ENCODE data around the gene NECTIN1. TPM values are rescaled to one million over a fixed set of nuclear protein-coding genes. Genes with fewer than 3 reads are reported as not detected.
A peak's percentile ranks its signal among the peaks of the same experiment; 100 is the strongest.

The NECTIN1 gene
- total and polyA plus RNA-seq, 2 donors (not counting 3 experiments of a cell fraction or from before 2014, with no cell fraction given): 10.8 to 23.6 TPM

GRCh38 chr11:119727523-119728151 lies 1.4 kb downstream of the NECTIN1 start:
- Histone ChIP-seq H3K9ac (replicated peaks; ENCODE audit: extremely low read depth, insufficient read depth, low read length) (peak overlapping the region; percentile 3), H3K4me1 (ENCODE audit: control insufficient read depth, extremely low read depth, insufficient read depth, low read length) (peaks cover 35% of the 10 kb centered on the region), H3K9me1 (replicated peaks; ENCODE audit: control insufficient read depth, extremely low read depth, insufficient read depth, low read length) (no peaks in the 10 kb centered on the region), H4K20me1 (replicated peaks; ENCODE audit: control insufficient read depth, extremely low read depth, insufficient read depth, low read length) (no peaks in the 10 kb centered on the region), H3K4me3 (replicated peaks in 1 of 3; ENCODE audit: insufficient read depth in 1 of 3, low read depth in 1 of 3, low read length in 3 of 3) (peak overlapping the region; percentile 53 to 68 (median 65)), H3K79me2 (ENCODE audit: control insufficient read depth, insufficient read depth, low read length) (peaks cover 2% of the 10 kb centered on the region), H3K36me3 (ENCODE audit: control insufficient read depth in 2 of 2, extremely low read depth in 1 of 2, insufficient read depth in 2 of 2, low read length in 2 of 2) (no peaks in the 10 kb centered on the region), H2AFZ (ENCODE audit: low read depth, low read length) (peak overlapping the region; percentile 10), H3K9me3 (replicated peaks; ENCODE audit: control insufficient read depth, insufficient read depth, low read length) (no peaks in the 10 kb centered on the region), H3K27ac (ENCODE audit: insufficient read depth, low read depth, low read length) (no peak overlapping the region), H3K27me3 (ENCODE audit: control insufficient read depth in 2 of 2, insufficient read depth in 2 of 2, low read length in 2 of 2) (no peaks in the 10 kb centered on the region), H3K4me2 (ENCODE audit: insufficient read depth, low read length) (peak overlapping the region; percentile 70)
- POLR2A ChIA-PET: no interaction called here
- FAIRE-seq: peak; percentile 26
- dilution Hi-C loops (cut with MboI; ENCODE audit: extremely low pct_ligation_motif_present, low sequenced_read_pairs): no loop called here
- BruUV-seq (replicated peaks): no TSS peak
- DNase-seq (ENCODE audit: low read depth, low spot score): no peak
- CTCF ChIA-PET: interaction anchor here (1.0 to 4.5 kb wide), 6 partner anchors 12 to 60 kb away, joined by 3 to 128 read pairs (median 20); no protein-coding TSS in a partner anchor
- intact Hi-C loops (cut with micrococcal nuclease): loop anchor here (5.0 kb wide), 2 partner anchors 375 to 485 kb away; partner anchors contain the start of gene OAF
- TF ChIP-seq POLR2AphosphoS5 (IDR thresholded peaks at IDR 0.05; ENCODE audit: insufficient read depth, low read depth, low read length) (no peak), POLR2A (IDR thresholded peaks at IDR 0.05; ENCODE audit: low read depth, low read length) (no peak), GATA2 (IDR thresholded peaks at IDR 0.05; ENCODE audit: insufficient read depth, insufficient read length, low read depth, low read length) (no peak), JUN (IDR thresholded peaks at IDR 0.05; ENCODE audit: borderline replicate concordance, insufficient read depth, insufficient read length, low read depth) (no peak), MAX (IDR thresholded peaks at IDR 0.05; ENCODE audit: insufficient read depth, insufficient read length) (no peak)
- TF ChIP-seq, protein P1, sequence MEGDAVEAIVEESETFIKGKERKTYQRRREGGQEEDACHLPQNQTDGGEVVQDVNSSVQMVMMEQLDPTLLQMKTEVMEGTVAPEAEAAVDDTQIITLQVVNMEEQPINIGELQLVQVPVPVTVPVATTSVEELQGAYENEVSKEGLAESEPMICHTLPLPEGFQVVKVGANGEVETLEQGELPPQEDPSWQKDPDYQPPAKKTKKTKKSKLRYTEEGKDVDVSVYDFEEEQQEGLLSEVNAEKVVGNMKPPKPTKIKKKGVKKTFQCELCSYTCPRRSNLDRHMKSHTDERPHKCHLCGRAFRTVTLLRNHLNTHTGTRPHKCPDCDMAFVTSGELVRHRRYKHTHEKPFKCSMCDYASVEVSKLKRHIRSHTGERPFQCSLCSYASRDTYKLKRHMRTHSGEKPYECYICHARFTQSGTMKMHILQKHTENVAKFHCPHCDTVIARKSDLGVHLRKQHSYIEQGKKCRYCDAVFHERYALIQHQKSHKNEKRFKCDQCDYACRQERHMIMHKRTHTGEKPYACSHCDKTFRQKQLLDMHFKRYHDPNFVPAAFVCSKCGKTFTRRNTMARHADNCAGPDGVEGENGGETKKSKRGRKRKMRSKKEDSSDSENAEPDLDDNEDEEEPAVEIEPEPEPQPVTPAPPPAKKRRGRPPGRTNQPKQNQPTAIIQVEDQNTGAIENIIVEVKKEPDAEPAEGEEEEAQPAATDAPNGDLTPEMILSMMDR (IDR thresholded peaks at IDR 0.05; ENCODE audit: extremely low read depth in 1 of 2, insufficient read depth in 1 of 2, low read depth in 1 of 2, low read length in 2 of 2): peak in 1 of 2 donors; percentile 37

Measured in endothelial cell of umbilical vein (primary cell).